ENCODE measurements around the gene GRID1. TPM values are rescaled to one million over a fixed set of nuclear protein-coding genes. Genes with fewer than 3 reads are reported as not detected.

Gene GRID1
- total and polyA plus RNA-seq, 11 donors, result 0.69 to 3.4 (median 1.6) TPM

- TF ChIP-seq POLR2A (IDR thresholded peaks at IDR 0.05), result no peak
- TF ChIP-seq, protein P1, sequence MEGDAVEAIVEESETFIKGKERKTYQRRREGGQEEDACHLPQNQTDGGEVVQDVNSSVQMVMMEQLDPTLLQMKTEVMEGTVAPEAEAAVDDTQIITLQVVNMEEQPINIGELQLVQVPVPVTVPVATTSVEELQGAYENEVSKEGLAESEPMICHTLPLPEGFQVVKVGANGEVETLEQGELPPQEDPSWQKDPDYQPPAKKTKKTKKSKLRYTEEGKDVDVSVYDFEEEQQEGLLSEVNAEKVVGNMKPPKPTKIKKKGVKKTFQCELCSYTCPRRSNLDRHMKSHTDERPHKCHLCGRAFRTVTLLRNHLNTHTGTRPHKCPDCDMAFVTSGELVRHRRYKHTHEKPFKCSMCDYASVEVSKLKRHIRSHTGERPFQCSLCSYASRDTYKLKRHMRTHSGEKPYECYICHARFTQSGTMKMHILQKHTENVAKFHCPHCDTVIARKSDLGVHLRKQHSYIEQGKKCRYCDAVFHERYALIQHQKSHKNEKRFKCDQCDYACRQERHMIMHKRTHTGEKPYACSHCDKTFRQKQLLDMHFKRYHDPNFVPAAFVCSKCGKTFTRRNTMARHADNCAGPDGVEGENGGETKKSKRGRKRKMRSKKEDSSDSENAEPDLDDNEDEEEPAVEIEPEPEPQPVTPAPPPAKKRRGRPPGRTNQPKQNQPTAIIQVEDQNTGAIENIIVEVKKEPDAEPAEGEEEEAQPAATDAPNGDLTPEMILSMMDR (IDR thresholded peaks at IDR 0.05), result no peak
- Histone ChIP-seq H3K9me3 (no peaks in the 10 kb centered on the region), H3K27me3 (peaks cover 0 to 8% (median 0%) of the 10 kb centered on the region in 9 donors), H3K36me3 (no peaks in the 10 kb centered on the region), H3K4me1 (no peaks in the 10 kb centered on the region), H3K4me3 (no peak overlapping the region), H3K27ac (no peak overlapping the region)
- DNase-seq (no peak), ATAC-seq (no peak)
- intact Hi-C loops (cut with DNase I), result no loop called here
Observed at GRCh38 chr10:86117051-86117450, 249.5 kb downstream of the GRID1 start.

- intact Hi-C loops (cut with DNase I), result no loop called here
- WGBS, 4 donors, result 79 to 89% (median 84%) methylated on average over 3 of the region's 3 CpGs
- TF ChIP-seq, protein P1 (IDR thresholded peaks at IDR 0.05), result no peak
- no peak for TF ChIP-seq POLR2A (IDR thresholded peaks at IDR 0.05)
Observed at GRCh38 chr10:86113983-86114382, 252.6 kb downstream of the GRID1 start.

GRCh38 chr10:86113501-86113900, 253.1 kb downstream of the GRID1 start:
- no peak overlapping the region for H3K27ac ChIP-seq
- H3K9me3 ChIP-seq, result peaks cover 0 to 3% (median 0%) of the 10 kb centered on the region in 12 donors
- peaks cover 0 to 8% (median 0%) of the 10 kb centered on the region in 9 donors for H3K27me3 ChIP-seq
- H3K4me1 ChIP-seq, result no peaks in the 10 kb centered on the region
- intact Hi-C loops (cut with DNase I), result no loop called here
- DNase-seq (no peak), ATAC-seq (no peak)
- WGBS, 4 donors, result 64 to 87% (median 84%) methylated on average over 4 of the region's 4 CpGs
- TF ChIP-seq, protein P1 (IDR thresholded peaks at IDR 0.05), result no peak
- no peak for TF ChIP-seq POLR2A (IDR thresholded peaks at IDR 0.05)
- H3K4me3 ChIP-seq, result no peak overlapping the region
- H3K36me3 ChIP-seq, result no peaks in the 10 kb centered on the region

More at GRCh38 chr10:86113983-86114382, 252.6 kb downstream of the GRID1 start:
- H3K4me1 ChIP-seq, result no peaks in the 10 kb centered on the region
- H3K27ac ChIP-seq, result no peak overlapping the region
- H3K4me3 ChIP-seq, result no peak overlapping the region
- peaks cover 0 to 3% (median 0%) of the 10 kb centered on the region in 12 donors for H3K9me3 ChIP-seq
- H3K36me3 ChIP-seq, result no peaks in the 10 kb centered on the region
- peaks cover 0 to 8% (median 0%) of the 10 kb centered on the region in 9 donors for H3K27me3 ChIP-seq
- DNase-seq, result no peak
- ATAC-seq, result no peak

GRCh38 chr10:86113044-86113443, 253.6 kb downstream of the GRID1 start:
- H3K9me3 ChIP-seq, result peaks cover 0 to 3% (median 0%) of the 10 kb centered on the region in 12 donors
- 50 to 71% (median 65%) methylated on average over 1 of the region's 1 CpG for WGBS, 4 donors
- H3K4me3 ChIP-seq, result no peak overlapping the region
- DNase-seq (no peak), ATAC-seq (no peak)
- intact Hi-C loops (cut with DNase I), result no loop called here
- peaks cover 0 to 8% (median 0%) of the 10 kb centered on the region in 9 donors for H3K27me3 ChIP-seq
- TF ChIP-seq POLR2A (IDR thresholded peaks at IDR 0.05), result no peak
- TF ChIP-seq, protein P1 (IDR thresholded peaks at IDR 0.05), result no peak
- H3K4me1 ChIP-seq, result no peaks in the 10 kb centered on the region
- no peak overlapping the region for H3K27ac ChIP-seq
- no peaks in the 10 kb centered on the region for H3K36me3 ChIP-seq
